Heart left ventricle (tissue), 13 donors: Measurements from ENCODE around the gene TMEM167B.

Experiments used
- CTCF ChIP-seq, 12 donors: fragments of 200-600 bp; sonication (generic) in 4 of 12; IDR thresholded peaks; one replicate each; pipeline versions ENCODE4 v1.5.0 to v1.8.0; 2018 to 2022; ENCODE audit warnings: antibody characterized with exemption in 12 of 12, mild to moderate bottlenecking in 5 of 12
- POLR2A ChIP-seq, 2 donors: fragments of 450-650 bp; IDR thresholded peaks; one replicate each; pipeline ENCODE4 v1.6.1; 2017; ENCODE audit warnings: antibody characterized with exemption in 2 of 2, mild to moderate bottlenecking in 2 of 2, moderate library complexity in 2 of 2
- donor health status: ischemic (EF 13 %, LVEDD 7.1; RV severe dilation, severe dysfunction).
- donor health status: DM: no; HTN: yes; CAD: no.
- donor health status: DM: no; HTN: no; CAD: no.
- donor health status: ischemic (EF 25% LVEDD 6.9; RV normal size, moderate dysfunction).
- donor health status: ischemic (EF 25% LVEDD 5.7; RV mildly dilated, moderate dysfunction).
- donor health status: ischemic (EF 35%, LVEDD 5.7; RV mildly dilated, moderate dysfunction).
- donor health status: nonischemic (EF 11% LVEDD 7.7; RV severe dilation, severe dysfunction).
- donor health status: DM: yes; HTN: yes; CAD: no.
- donor health status: PGD.
- donor health status: ischemic (EF 29% LVEDD 5.4; RV normal size, mild dysfunction).
- donor health status: nonischemic (EF 23%, LVEDD 6.1; RV moderate dilation, normal function).

DNA sequence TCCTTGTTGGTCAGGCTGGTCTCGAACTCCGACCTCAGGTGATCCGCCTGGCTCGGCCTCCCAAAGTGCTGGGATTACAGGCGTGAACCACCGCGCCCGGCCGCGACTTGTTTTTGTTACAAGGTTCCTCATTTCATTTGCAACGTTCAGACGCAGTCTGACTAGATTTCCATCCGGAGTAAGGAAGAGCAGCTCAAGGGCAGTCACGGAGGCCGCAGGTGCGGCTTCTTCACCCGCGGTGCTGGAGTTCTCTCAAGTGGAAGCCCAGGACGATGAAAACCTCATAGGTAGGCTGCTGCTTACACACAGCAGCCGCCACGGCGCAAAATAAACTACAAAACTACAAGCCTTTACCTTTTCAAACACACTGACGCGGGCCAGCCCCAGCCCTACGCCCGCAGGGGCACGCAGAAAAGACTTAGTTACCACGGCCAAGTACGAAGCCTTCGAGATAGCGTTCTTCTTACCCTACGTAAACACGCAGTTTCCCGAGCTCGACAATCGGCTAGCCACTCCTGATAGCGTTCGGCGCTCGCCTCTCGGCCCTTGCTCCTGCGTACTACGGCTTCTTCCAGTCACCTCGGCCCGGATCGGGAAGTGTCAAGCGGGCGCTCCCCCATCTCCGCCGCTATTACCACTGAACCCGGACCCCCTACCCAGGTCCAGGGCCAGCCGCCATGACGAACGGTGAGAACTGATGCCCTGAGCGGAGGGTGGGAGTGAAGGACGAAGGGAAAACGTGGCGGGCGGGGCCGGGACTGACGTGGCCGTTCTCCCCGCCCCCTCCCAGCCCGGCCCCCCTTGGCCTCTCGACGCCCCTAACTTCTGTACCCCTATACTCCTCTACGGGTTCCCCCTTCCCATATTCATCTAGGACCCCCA, at the start of gene TMEM167B:
- TF ChIP-seq CTCF (IDR thresholded peaks at IDR 0.05), result no peak
- peak in 1 of 2 donors; percentile 77 for TF ChIP-seq POLR2A (IDR thresholded peaks at IDR 0.05)
